GM18511 (cell line): Measurements from ENCODE around the gene HOXA9.

Source experiments
- ATAC-seq: cut with Tn5 transposase; IDR thresholded peaks from one replicate; pipeline ENCODE4 v1.9.1; 2021; ENCODE audit warnings: mild to moderate bottlenecking, moderate library complexity; ENCODE audit not compliant: unreplicated experiment

HOXA9 gene

GRCh38 chr7:27155816-27156507 is 9.4 kb downstream of the HOXA9 start:
- ATAC-seq = no peak

GRCh38 chr7:27154901-27155815 is 10.2 kb downstream of the HOXA9 start:
- no peak for ATAC-seq

- no peak for ATAC-seq
Measured at GRCh38 chr7:27154369-27154768, 11.0 kb downstream of the HOXA9 start.

- no peak for ATAC-seq
Measured at GRCh38 chr7:27153526-27153925, 11.8 kb downstream of the HOXA9 start.

GRCh38 chr7:27152816-27153442 is 12.4 kb downstream of the HOXA9 start:
- ATAC-seq = no peak

GRCh38 chr7:27151931-27152815 is 13.2 kb downstream of the HOXA9 start, which contains the start of gene HOXA3:
TSS of gene HOXA3 (minus strand) at chr7:27152583. CDS start at chr7:27110640, 41,943 bp downstream.
- no peak for ATAC-seq

GRCh38 chr7:27151341-27151930 is 13.9 kb downstream of the HOXA9 start:
- ATAC-seq = no peak

GRCh38 chr7:27150568-27151340 is 14.6 kb downstream of the HOXA9 start:
- ATAC-seq = peak; percentile 82

- ATAC-seq = peak; percentile 11
Measured at GRCh38 chr7:27149842-27150567, 15.3 kb downstream of the HOXA9 start.

GRCh38 chr7:27148756-27149641 is 16.3 kb downstream of the HOXA9 start:
- no peak for ATAC-seq

- no peak for ATAC-seq
Measured at GRCh38 chr7:27148031-27148755, 17.1 kb downstream of the HOXA9 start.

GRCh38 chr7:27147199-27148030 is 17.9 kb downstream of the HOXA9 start, which contains the start of gene HOXA6:
TSS of gene HOXA6 (minus strand) at chr7:27147774. CDS start at chr7:27147749, 25 bp downstream.
- ATAC-seq = no peak

GRCh38 chr7:27146491-27147198 is 18.7 kb downstream of the HOXA9 start:
- no peak for ATAC-seq

- ATAC-seq = no peak
Measured at GRCh38 chr7:27145914-27146412, 19.4 kb downstream of the HOXA9 start.
